GM23248 (cell line): ENCODE measurements around the gene MRPS22. TPM values are rescaled to one million over a fixed set of nuclear protein-coding genes. Genes with fewer than 3 reads are reported as not detected.
A peak's percentile ranks its signal among the peaks of the same experiment; 100 is the strongest.

ENCODE experiments used
- DNase-seq: peaks from one replicate; pipeline ENCODE4 v3.0.0-alpha.2; 2015
- H2AFZ ChIP-seq: fragments of 200-600 bp; sonication (generic); 2 replicates; pipeline ENCODE4 v1.6.1; 2016; ENCODE audit warnings: antibody characterized with exemption
- H3F3A ChIP-seq: fragments of 200-600 bp; sonication (generic); 2 replicates; pipeline ENCODE4 v1.6.1; 2016; ENCODE audit warnings: mild to moderate bottlenecking, antibody characterized with exemption, mixed run types; ENCODE audit not compliant: insufficient read depth
- H3K27ac ChIP-seq: fragments of 200-600 bp; sonication (generic); 2 replicates; pipeline ENCODE4 v1.5.1; 2016; ENCODE audit warnings: mild to moderate bottlenecking
- H3K27me3 ChIP-seq: fragments of 200-600 bp; sonication (generic); replicated peaks from 2 replicates; pipeline ENCODE4 v1.6.1; 2016; ENCODE audit warnings: mild to moderate bottlenecking; ENCODE audit not compliant: insufficient read depth
- H3K36me3 ChIP-seq: fragments of 200-600 bp; sonication (generic); 2 replicates; pipeline ENCODE4 v1.6.1; 2016; ENCODE audit warnings: low read depth, mild to moderate bottlenecking
- H3K4me1 ChIP-seq: fragments of 200-600 bp; sonication (generic); 2 replicates; pipeline ENCODE4 v1.6.1; 2016; ENCODE audit warnings: mild to moderate bottlenecking; ENCODE audit not compliant: insufficient read depth
- H3K4me2 ChIP-seq: fragments of 200-600 bp; sonication (generic); one replicate; pipeline ENCODE4 v1.6.1; 2016; ENCODE audit warnings: mild to moderate bottlenecking; ENCODE audit not compliant: unreplicated experiment
- H3K4me3 ChIP-seq: fragments of 200-600 bp; sonication (generic); 2 replicates; pipeline ENCODE4 v1.5.1; 2016; ENCODE audit warnings: mild to moderate bottlenecking
- H3K79me2 ChIP-seq: fragments of 200-600 bp; sonication (generic); 2 replicates; pipeline ENCODE4 v1.6.1; 2016; ENCODE audit warnings: mild to moderate bottlenecking; ENCODE audit not compliant: insufficient read depth
- H3K9ac ChIP-seq: fragments of 200-600 bp; sonication (generic); 2 replicates; pipeline ENCODE4 v1.6.1; 2016; ENCODE audit warnings: mild to moderate bottlenecking
- H3K9me2 ChIP-seq: fragments of 200-600 bp; sonication (generic); 2 replicates; pipeline ENCODE4 v1.6.1; 2016; ENCODE audit warnings: mixed run types, mild to moderate bottlenecking, moderate library complexity; ENCODE audit not compliant: insufficient read depth
- H3K9me3 ChIP-seq: fragments of 200-600 bp; sonication (generic); one replicate; pipeline ENCODE4 v1.6.1; 2017; ENCODE audit warnings: low read depth
- H4K20me1 ChIP-seq: fragments of 200-600 bp; sonication (generic); 2 replicates; pipeline ENCODE4 v1.6.0; 2016; ENCODE audit not compliant: insufficient read depth
- EZH2 ChIP-seq: fragments of 200-600 bp; sonication (generic); IDR thresholded peaks from 2 replicates; pipeline ENCODE4 v1.6.1; 2018; ENCODE audit warnings: antibody characterized with exemption, mild to moderate bottlenecking; ENCODE audit not compliant: insufficient read depth, poor library complexity, severe bottlenecking
- EZH2phosphoT487 ChIP-seq: fragments of 200-600 bp; sonication (generic); IDR thresholded peaks from 2 replicates; pipeline ENCODE4 v1.6.1; 2018; ENCODE audit warnings: antibody characterized with exemption, moderate library complexity, mild to moderate bottlenecking, low read depth; ENCODE audit not compliant: insufficient read depth
- WGBS, 2 experiments: methylation state at CpG; one replicate each; pipeline ENCODE4 v1.1.6; 2015 to 2017; ENCODE audit warnings: low lambda C conversion rate in 2 of 2, low coverage in 1 of 2; ENCODE audit errors: missing lambda C conversion rate in 2 of 2; 5-methylcytosine and 5-hydroxymethylcytosine counted together
- in situ Hi-C: fragments of 300-500 bp; cut with MboI; formaldehyde crosslinking; loops from 2 replicates; pipeline ENCODE4 v1.15.0; 2020
- polyA plus RNA-seq: library from polyadenylated mRNA; unstranded; fragments of >200 nt; fragmentation: Nextera tagmentation; extraction: Ambion mirVana; gene quantifications from 2 replicates; pipeline ENCODE4 v1.2.1, GENCODE V29; 2016
- total RNA-seq: library from RNA; depleted of rRNA; stranded (reverse); fragments of >200 nt; shearing (Covaris generic); gene quantifications from 2 replicates; pipeline ENCODE4 v1.2.3, GENCODE V29; 2014; rRNA removed

The MRPS22 gene
- total RNA-seq (62.5 and 63.5 TPM in 2 replicates), polyA plus RNA-seq (63.2 and 67.2 TPM in 2 replicates)

DNA sequence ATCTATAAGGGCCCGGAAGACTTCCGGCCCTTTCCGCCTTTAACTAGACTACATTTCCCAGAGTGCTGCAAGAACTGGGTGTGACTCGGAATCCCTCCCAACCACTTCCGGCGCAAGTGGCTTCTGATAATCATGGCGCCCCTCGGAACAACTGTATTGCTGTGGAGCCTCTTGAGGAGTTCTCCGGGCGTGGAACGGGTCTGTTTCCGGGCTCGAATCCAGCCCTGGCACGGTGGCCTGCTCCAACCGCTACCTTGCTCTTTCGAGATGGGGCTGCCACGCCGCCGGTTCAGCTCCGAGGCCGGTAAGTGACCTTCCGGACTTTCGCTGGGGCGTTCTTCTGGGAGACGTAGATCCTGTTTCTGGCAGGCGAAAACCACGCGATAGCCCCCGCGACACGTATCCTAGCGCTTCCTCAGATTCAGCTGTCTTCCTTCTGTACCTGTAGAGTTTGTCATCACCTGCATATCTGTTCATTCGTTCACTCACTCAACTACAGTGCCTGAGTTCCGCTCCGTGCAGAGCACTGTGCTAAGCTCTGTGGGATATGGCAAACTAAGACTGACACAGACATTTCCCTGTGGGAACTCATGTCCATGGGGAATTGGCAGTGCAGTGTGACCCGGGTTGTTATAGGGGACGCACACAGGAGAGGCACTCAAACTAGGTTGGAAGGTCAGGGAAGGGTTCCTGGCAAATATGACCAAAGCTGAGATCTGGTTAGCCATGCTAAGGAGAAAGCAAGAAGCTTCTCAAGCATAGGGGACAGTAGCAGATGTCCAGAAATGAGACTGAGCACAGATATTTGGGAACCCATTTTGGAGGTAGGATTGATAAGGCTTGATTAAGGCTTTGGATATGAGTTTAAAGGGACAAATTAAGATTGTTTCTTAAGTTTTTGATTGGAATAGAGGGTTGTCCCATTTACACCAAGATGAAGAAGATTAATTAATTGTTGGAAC is at the start of gene MRPS22:
Gene MRPS22, plus strand, starts transcription at position 126 of the 962 bp plus-strand sequence. Its CDS starts 7 bp downstream, at position 133.
- Histone ChIP-seq H3K36me3 (peaks cover 15% of the 10 kb centered on the region), H3K79me2 (peaks cover 51% of the 10 kb centered on the region), H3F3A (peaks cover 7% of the 10 kb centered on the region; the same call in 1 of the 2 replicates), H3K27me3 (no peaks in the 10 kb centered on the region), H4K20me1 (no peaks in the 10 kb centered on the region), H3K4me1 (peaks cover 19% of the 10 kb centered on the region), H3K4me3 (peak within 1 kb of the TSS; percentile 85), H3K9me2 (no peaks in the 10 kb centered on the region), H3K27ac (peak within 1 kb of the TSS; percentile 85), H3K9ac (peak within 1 kb of the TSS; percentile 93), H2AFZ (peak within 1 kb of the TSS; percentile 92), H3K9me3 (no peaks in the 10 kb centered on the region), H3K4me2 (peak within 1 kb of the TSS; percentile 90)
- WGBS, 2 experiments = 0 to 1% methylated on average over 36 to 37 of the region's 37 CpGs
- no peak for TF ChIP-seq EZH2
- no peak for TF ChIP-seq EZH2phosphoT487
- in situ Hi-C loops = loop anchor here (25.0 kb wide), 1 partner anchor 632 kb away; no protein-coding TSS in a partner anchor
- peak; percentile 96 for DNase-seq

DNA sequence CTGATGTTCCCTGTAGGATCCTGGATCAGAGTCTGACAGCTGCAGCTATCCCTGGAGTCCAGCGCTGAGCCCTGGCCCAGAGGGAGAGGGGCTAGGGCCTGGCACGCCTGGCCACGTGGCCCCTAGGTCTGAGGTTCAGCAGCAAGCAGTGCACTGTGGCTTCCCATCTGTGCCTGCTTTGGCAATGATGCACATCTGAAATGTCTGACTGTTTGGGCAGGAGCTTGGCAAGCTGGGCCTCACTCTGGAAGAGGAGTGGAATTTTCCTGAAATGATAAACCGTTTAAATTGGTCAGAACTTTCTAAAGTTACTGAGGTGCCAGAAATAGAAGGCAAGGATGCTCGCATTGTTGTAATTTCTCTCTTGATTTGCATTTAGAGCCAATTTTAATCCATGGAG is 48.8 kb upstream of the MRPS22 start:
- H3K4me1 ChIP-seq = peaks cover 35% of the 10 kb centered on the region
- no peaks in the 10 kb centered on the region for H3K79me2 ChIP-seq
- H3K9me2 ChIP-seq = no peaks in the 10 kb centered on the region
- no peaks in the 10 kb centered on the region for H3K9me3 ChIP-seq
- H4K20me1 ChIP-seq = no peaks in the 10 kb centered on the region
- H3K27ac ChIP-seq = no peak overlapping the region
- H3K36me3 ChIP-seq = no peaks in the 10 kb centered on the region
- in situ Hi-C loops = no loop called here
- H2AFZ ChIP-seq = no peak overlapping the region
- no peak overlapping the region for H3K4me3 ChIP-seq
- DNase-seq = peak; percentile 53
- H3K4me2 ChIP-seq = no peak overlapping the region
- H3K27me3 ChIP-seq = no peaks in the 10 kb centered on the region
- no peak for TF ChIP-seq EZH2
- no peak for TF ChIP-seq EZH2phosphoT487
- 60 to 74% methylated on average over 5 of the region's 5 CpGs for WGBS, 2 experiments
- H3K9ac ChIP-seq = no peak overlapping the region
- peaks cover 12% of the 10 kb centered on the region for H3F3A ChIP-seq

DNA sequence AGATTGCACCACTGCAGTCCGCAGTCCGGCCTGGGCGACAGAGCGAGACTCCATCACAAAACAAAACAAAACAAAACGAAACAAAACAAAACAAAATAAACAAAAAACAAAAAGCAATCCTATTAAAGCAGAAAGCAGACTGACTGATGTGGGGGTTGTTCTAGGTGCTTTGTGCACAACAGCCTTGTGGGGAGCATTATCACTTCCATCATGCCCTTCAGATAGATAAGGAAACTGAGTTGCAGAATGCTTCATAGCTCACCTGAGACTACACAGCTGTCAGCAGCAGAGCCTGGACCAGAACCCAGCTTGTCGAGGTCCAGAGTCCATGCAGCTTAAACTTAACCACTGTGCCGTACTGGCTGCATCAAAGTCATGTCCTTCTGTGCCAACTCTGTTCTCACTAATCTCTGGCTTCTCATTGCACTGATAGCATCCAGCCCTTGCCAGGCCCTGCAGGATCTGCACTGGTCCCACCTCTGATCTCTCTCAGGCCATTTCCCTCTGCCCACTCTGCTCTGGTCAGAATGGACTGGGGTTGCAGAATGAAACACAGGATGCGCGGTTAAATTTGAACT is 47.6 kb upstream of the MRPS22 start:
- H3K9me2 ChIP-seq = no peaks in the 10 kb centered on the region
- H3K79me2 ChIP-seq = no peaks in the 10 kb centered on the region
- in situ Hi-C loops = no loop called here
- TF ChIP-seq EZH2phosphoT487 (no peak), EZH2 (no peak)
- no peak overlapping the region for H3K27ac ChIP-seq
- peaks cover 46% of the 10 kb centered on the region for H3K4me1 ChIP-seq
- H3K4me2 ChIP-seq = no peak overlapping the region
- H4K20me1 ChIP-seq = no peaks in the 10 kb centered on the region
- no peaks in the 10 kb centered on the region for H3K9me3 ChIP-seq
- no peak for DNase-seq
- H3K4me3 ChIP-seq = no peak overlapping the region
- H3K9ac ChIP-seq = no peak overlapping the region
- no peak overlapping the region for H2AFZ ChIP-seq
- H3K27me3 ChIP-seq = no peaks in the 10 kb centered on the region
- H3K36me3 ChIP-seq = no peaks in the 10 kb centered on the region
- peaks cover 23% of the 10 kb centered on the region for H3F3A ChIP-seq
- WGBS, 2 experiments = 90% methylated on average over 9 of the region's 9 CpGs

DNA sequence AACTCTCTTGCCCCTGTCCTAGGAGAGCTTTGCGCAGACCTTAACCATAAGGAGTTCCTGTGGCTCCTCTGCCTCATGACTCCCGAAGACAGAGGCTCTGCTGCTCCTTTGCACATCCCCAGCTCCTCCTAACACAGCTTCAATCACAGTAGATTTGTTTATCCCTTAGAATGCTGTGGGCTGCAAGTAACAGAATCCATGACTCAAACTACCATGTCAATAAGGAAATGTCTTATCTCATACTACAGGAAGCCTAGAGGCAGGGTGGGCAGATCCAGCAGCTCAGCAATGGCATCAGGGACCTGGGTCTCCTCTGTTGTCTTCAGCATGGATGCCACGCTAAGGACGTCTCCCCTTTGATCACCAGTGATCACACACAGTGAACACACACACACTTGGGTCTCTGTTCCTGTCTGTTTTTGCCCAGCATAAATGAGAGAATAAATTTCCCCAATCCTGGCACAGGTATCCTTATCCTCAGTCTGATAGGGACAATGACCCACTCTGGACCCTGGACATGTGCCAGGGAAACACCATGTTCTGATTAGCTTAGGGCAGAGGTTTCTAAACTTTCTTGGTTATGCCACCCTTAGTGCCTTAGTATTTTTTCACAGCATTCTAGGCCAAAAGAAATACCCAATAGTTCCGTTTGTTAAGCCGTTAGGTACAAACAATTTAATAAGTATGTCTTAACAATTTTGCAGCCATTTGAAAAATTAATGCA is 46.1 kb upstream of the MRPS22 start:
- WGBS, 2 experiments = 83 to 86% methylated on average over 6 of the region's 6 CpGs
- Histone ChIP-seq H3K9me2 (no peaks in the 10 kb centered on the region), H3K27me3 (no peaks in the 10 kb centered on the region), H3K36me3 (no peaks in the 10 kb centered on the region), H3F3A (peaks cover 33% of the 10 kb centered on the region), H3K4me3 (no peak overlapping the region), H3K4me2 (no peak overlapping the region), H3K79me2 (no peaks in the 10 kb centered on the region), H3K9me3 (no peaks in the 10 kb centered on the region), H3K27ac (no peak overlapping the region), H3K9ac (no peak overlapping the region), H2AFZ (no peak overlapping the region), H3K4me1 (peaks cover 45% of the 10 kb centered on the region), H4K20me1 (no peaks in the 10 kb centered on the region)
- no peak for DNase-seq
- TF ChIP-seq EZH2 = no peak
- no peak for TF ChIP-seq EZH2phosphoT487
- in situ Hi-C loops = no loop called here
